IMR-90 (cell line): ENCODE data around the gene GLRB. TPM values are rescaled to one million over a fixed set of nuclear protein-coding genes. Genes with fewer than 3 reads are reported as not detected.

Experiments used
- ATAC-seq: fragments of 200-7000 bp; cut with Tn5 transposase; 2 replicates; pipeline ENCODE4 v1.9.1; 2020; ENCODE audit warnings: low read depth, mild to moderate bottlenecking, moderate library complexity
- BruUV-seq: library from RNA; stranded (reverse); fragments of 400-500 nt; replicated peaks from 2 replicates; lab custom pipeline; 2021; lab: Mats Ljungman, UMichigan
- CTCF ChIA-PET: fragments of 300-600 bp; formaldehyde crosslinking; extraction: SDS; loops from one replicate; lab custom pipeline; 2021; ENCODE audit warnings: antibody characterized with exemption; lab: Yijun Ruan, JAX
- POLR2A ChIA-PET: fragments of 300-600 bp; sonication (Branson Sonifier 250); formaldehyde crosslinking; loops from one replicate; lab custom pipeline; 2022; ENCODE audit warnings: antibody characterized with exemption; ENCODE audit not compliant: unreplicated experiment; lab: Charles Lee
- DNase-seq: peaks from one replicate; pipeline ENCODE4 v3.0.0; 2013
- H2AFZ ChIP-seq: replicated peaks from 2 replicates; pipeline ENCODE3; 2013; ENCODE audit warnings: low read length, mild to moderate bottlenecking; ENCODE audit not compliant: poor library complexity
- H2AK5ac ChIP-seq: 2 replicates; pipeline ENCODE4 v1.6.1; 2013; ENCODE audit warnings: low read depth, low read length, inconsistent platforms
- H2AK9ac ChIP-seq: replicated peaks from 2 replicates; pipeline ENCODE3; 2013; ENCODE audit warnings: mild to moderate bottlenecking, low read depth, low read length, moderate library complexity; ENCODE audit not compliant: poor library complexity
- H2BK120ac ChIP-seq: 2 replicates; pipeline ENCODE4 v1.6.1; 2013; ENCODE audit warnings: low read depth, low read length, inconsistent platforms
- H2BK15ac ChIP-seq: 3 replicates; pipeline ENCODE4 v1.6.1; 2013; ENCODE audit warnings: low read depth, low read length, inconsistent platforms
- H2BK20ac ChIP-seq: 2 replicates; pipeline ENCODE4 v1.6.1; 2013; ENCODE audit warnings: low read depth, mild to moderate bottlenecking, inconsistent platforms, low read length, moderate library complexity
- H2BK5ac ChIP-seq: 2 replicates; pipeline ENCODE4 v1.6.1; 2013; ENCODE audit warnings: mild to moderate bottlenecking, low read depth, low read length, inconsistent platforms; ENCODE audit not compliant: poor library complexity, severe bottlenecking
- H3K14ac ChIP-seq: replicated peaks from 2 replicates; pipeline ENCODE4 v1.6.1; 2013; ENCODE audit warnings: low read depth, low read length, inconsistent platforms
- H3K18ac ChIP-seq: 2 replicates; pipeline ENCODE4 v1.6.1; 2013; ENCODE audit warnings: low read depth, low read length, control low read depth
- H3K23ac ChIP-seq: 2 replicates; pipeline ENCODE4 v1.6.1; 2013; ENCODE audit warnings: low read depth, low read length, inconsistent platforms
- H3K27ac ChIP-seq: 2 replicates; pipeline ENCODE4 v1.5.1; 2013; ENCODE audit warnings: mild to moderate bottlenecking, control low read depth, low read length; ENCODE audit not compliant: insufficient read depth
- H3K27me3 ChIP-seq: 2 replicates; pipeline ENCODE4 v1.6.1; 2013; ENCODE audit warnings: low read length; ENCODE audit not compliant: control insufficient read depth, insufficient read depth
- H3K36me3 ChIP-seq: 2 replicates; pipeline ENCODE4 v1.6.1; 2013; ENCODE audit warnings: low read length, mixed read lengths; ENCODE audit not compliant: control insufficient read depth, insufficient read depth
- H3K4ac ChIP-seq: 2 replicates; pipeline ENCODE4 v1.6.1; 2013; ENCODE audit warnings: low read depth, low read length, inconsistent platforms
- H3K4me1 ChIP-seq: 2 replicates; pipeline ENCODE4 v1.6.1; 2013; ENCODE audit warnings: low read length, mixed read lengths; ENCODE audit not compliant: control insufficient read depth, insufficient read depth
- H3K4me2 ChIP-seq: 2 replicates; pipeline ENCODE4 v1.6.1; 2013; ENCODE audit warnings: low read depth, mild to moderate bottlenecking, control low read depth, low read length, moderate library complexity
- H3K4me3 ChIP-seq: 2 replicates; pipeline ENCODE4 v1.5.1; 2013; ENCODE audit warnings: low read depth, mild to moderate bottlenecking, control low read depth, low read length, moderate library complexity; ENCODE audit not compliant: insufficient read depth
- H3K56ac ChIP-seq: 2 replicates; pipeline ENCODE4 v1.6.1; 2013; ENCODE audit warnings: low read length, inconsistent platforms; ENCODE audit not compliant: insufficient read depth; ENCODE audit errors: extremely low read depth
- H3K79me1 ChIP-seq, 2 experiments: 2 replicates each; pipeline ENCODE4 v1.6.1; 2013; ENCODE audit warnings: low read length in 2 of 2, inconsistent platforms in 1 of 2, low read depth in 1 of 2
- H3K9ac ChIP-seq: 2 replicates; pipeline ENCODE4 v1.6.1; 2013; ENCODE audit warnings: low read depth, low read length, control low read depth
- H3K9me1 ChIP-seq: 2 replicates; pipeline ENCODE4 v1.6.1; 2013; ENCODE audit warnings: low read length, inconsistent platforms; ENCODE audit not compliant: insufficient read depth
- H3K9me3 ChIP-seq: 2 replicates; pipeline ENCODE4 v1.6.1; 2013; ENCODE audit warnings: low read length; ENCODE audit not compliant: control insufficient read depth, insufficient read depth
- H4K20me1 ChIP-seq: 2 replicates; pipeline ENCODE4 v1.6.1; 2013; ENCODE audit warnings: low read length, inconsistent platforms; ENCODE audit not compliant: insufficient read depth
- H4K5ac ChIP-seq: 2 replicates; pipeline ENCODE4 v1.6.1; 2013; ENCODE audit warnings: mild to moderate bottlenecking, low read depth, low read length, control low read depth
- H4K8ac ChIP-seq, 2 experiments: 2 replicates each; pipeline ENCODE4 v1.6.1; 2013; ENCODE audit warnings: low read depth in 2 of 2, low read length in 2 of 2, control low read depth in 1 of 2, inconsistent platforms in 1 of 2
- H4K91ac ChIP-seq: 2 replicates; pipeline ENCODE4 v1.6.1; 2013; ENCODE audit warnings: low read depth, low read length, inconsistent platforms; ENCODE audit not compliant: insufficient read depth
- BHLHE40 ChIP-seq: fragments of 150-350 bp; IDR thresholded peaks from 2 replicates; pipeline ENCODE4 v1.6.1; 2016; ENCODE audit warnings: mild to moderate bottlenecking, low read depth, low read length
- CEBPB ChIP-seq: IDR thresholded peaks from 2 replicates; pipeline ENCODE4 v1.6.1; 2012; ENCODE audit warnings: low read depth, low read length, improper control_type of control experiment
- CHD1 ChIP-seq: IDR thresholded peaks from 2 replicates; pipeline ENCODE4 v1.6.1; 2012; ENCODE audit warnings: low read depth, low read length, improper control_type of control experiment
- FOS ChIP-seq: fragments of 150-350 bp; IDR thresholded peaks from 2 replicates; pipeline ENCODE4 v1.6.1; 2016; ENCODE audit warnings: low read depth, low read length
- MAFK ChIP-seq: IDR thresholded peaks from 2 replicates; pipeline ENCODE4 v1.6.1; 2012; ENCODE audit warnings: low read depth, low read length, improper control_type of control experiment
- MAZ ChIP-seq: IDR thresholded peaks from 2 replicates; pipeline ENCODE4 v1.6.1; 2012; ENCODE audit warnings: low read depth, mild to moderate bottlenecking, low read length, improper control_type of control experiment, moderate library complexity, borderline replicate concordance
- MXI1 ChIP-seq: IDR thresholded peaks from 2 replicates; pipeline ENCODE4 v1.6.1; 2012; ENCODE audit warnings: low read depth, mild to moderate bottlenecking, low read length, moderate library complexity, borderline replicate concordance
- NFE2L2 ChIP-seq: fragments of 150-350 bp; IDR thresholded peaks from 2 replicates; pipeline ENCODE4 v1.6.1; 2016; ENCODE audit warnings: low read depth, mild to moderate bottlenecking, low read length
- POLR2A ChIP-seq: IDR thresholded peaks from 2 replicates; pipeline ENCODE4 v1.6.1; 2012; ENCODE audit warnings: mild to moderate bottlenecking, low read depth, low read length
- RAD21 ChIP-seq: IDR thresholded peaks from 2 replicates; pipeline ENCODE4 v1.6.1; 2012; ENCODE audit warnings: low read length, improper control_type of control experiment
- RCOR1 ChIP-seq: IDR thresholded peaks from 2 replicates; pipeline ENCODE4 v1.6.1; 2012; ENCODE audit warnings: mild to moderate bottlenecking, low read length, improper control_type of control experiment; ENCODE audit not compliant: insufficient replicate concordance
- RFX5 ChIP-seq: IDR thresholded peaks from 2 replicates; pipeline ENCODE4 v1.8.0; 2012; ENCODE audit warnings: low read depth, mild to moderate bottlenecking, low read length, moderate library complexity
- SMC3 ChIP-seq: fragments of 150-350 bp; IDR thresholded peaks from 2 replicates; pipeline ENCODE4 v1.6.1; 2016; ENCODE audit warnings: low read depth, mild to moderate bottlenecking, antibody characterized with exemption, low read length, moderate library complexity
- WGBS, 2 experiments: methylation state at CpG; one replicate each; pipeline versions ENCODE4 v1.1.5 to v1.1.7; 2013; ENCODE audit warnings: missing lambda C conversion rate in 2 of 2; ENCODE audit not compliant: insufficient read length in 1 of 2; ENCODE audit errors: extremely low coverage in 2 of 2; 5-methylcytosine and 5-hydroxymethylcytosine counted together
- dilution Hi-C: fragments of 300-500 bp; cut with HindIII; formaldehyde crosslinking; loops from one replicate; pipeline ENCODE4 v1.14.3; 2018; ENCODE audit warnings: low sequenced_read_pairs; ENCODE audit not compliant: unreplicated experiment
- in situ Hi-C: fragments of 300-500 bp; cut with MboI; formaldehyde crosslinking; loops from 3 replicates; pipeline ENCODE4 v1.14.3; 2019; ENCODE audit warnings: low sequenced_read_pairs, inconsistent platforms, mixed read lengths
- intact Hi-C: fragments of 100-400 bp; cut with micrococcal nuclease; formaldehyde crosslinking; loops from 2 replicates; pipeline ENCODE4 v1.10.0; 2022
- polyA plus RNA-seq, 3 experiments: library from polyadenylated mRNA; depleted of rRNA; stranded (reverse); fragments of >200 nt; gene quantifications; 2 replicates each; pipeline ENCODE4 v1.2.3, GENCODE V29; 2012; ENCODE audit warnings: low replicate concordance in 1 of 3
- total RNA-seq: library from RNA; depleted of rRNA; stranded (reverse); fragments of >200 nt; gene quantifications from 2 replicates; pipeline ENCODE4 v1.2.3, GENCODE V29; 2012
- TF ChIP-seq, protein P1 (sequence below): fragments of 150-350 bp; IDR thresholded peaks from 2 replicates; pipeline ENCODE4 v1.6.1; 2016; ENCODE audit warnings: low read depth, mild to moderate bottlenecking, low read length, moderate library complexity, borderline replicate concordance
- TF ChIP-seq, protein P2 (sequence below): fragments of 150-350 bp; IDR thresholded peaks from 2 replicates; pipeline ENCODE4 v1.6.1; 2017; ENCODE audit warnings: mild to moderate bottlenecking, antibody characterized with exemption, low read length, low read depth
- TF ChIP-seq, protein P3 (sequence below): conservative IDR thresholded peaks from 2 replicates; pipeline ENCODE4 v1.5.1; 2012; ENCODE audit warnings: mild to moderate bottlenecking, low read depth, low read length, improper control_type of control experiment

Gene GLRB
- total and polyA plus RNA-seq, 2 of the 4 experiments (the other 2 are of a cell fraction), result 3.0 to 3.2 TPM

DNA sequence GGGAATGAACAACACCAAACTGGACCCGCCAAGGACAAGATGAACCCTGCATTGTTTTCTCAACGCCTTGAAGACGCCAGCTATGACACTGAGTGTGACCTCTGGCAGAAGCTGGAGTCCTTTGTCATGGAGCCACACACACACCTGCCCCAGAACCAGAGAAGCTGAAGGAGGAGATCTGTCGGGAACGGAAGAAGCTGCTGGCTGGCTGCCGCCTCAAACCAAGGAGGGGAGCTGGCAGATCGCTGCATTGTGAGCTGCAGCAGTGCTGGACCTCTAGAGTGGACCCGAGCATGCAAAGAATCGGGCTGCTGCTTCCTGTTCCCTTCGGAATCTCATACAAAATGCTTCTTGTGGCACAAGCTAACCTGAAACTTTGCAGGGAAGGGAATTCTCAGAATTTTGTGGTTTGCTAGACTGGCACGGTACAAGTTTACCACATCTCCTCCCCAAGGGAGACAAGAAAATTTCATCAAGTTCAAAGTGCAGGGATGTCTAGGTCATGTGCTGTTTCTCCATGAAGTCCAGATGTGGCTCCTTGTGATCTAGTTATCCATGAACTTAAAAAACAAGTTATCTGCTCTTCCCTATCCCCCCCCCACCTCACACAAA lies 23.4 kb upstream of the GLRB start:
- dilution Hi-C loops, result no loop called here
- no peak for DNase-seq

More for the DNA sequence above, 23.4 kb upstream of the GLRB start:
- intact Hi-C loops (no loop called here), in situ Hi-C loops (no loop called here)
- no peak overlapping the region for H3K4me3 ChIP-seq
- no peak overlapping the region for H2BK5ac ChIP-seq
- H3K23ac ChIP-seq, result no peak overlapping the region
- no peak overlapping the region for H3K9ac ChIP-seq
- no peak overlapping the region for H3K4me2 ChIP-seq
- H4K91ac ChIP-seq, result no peak overlapping the region
- no peak overlapping the region for H2BK120ac ChIP-seq
- no CpG with 5 or more reads among the region's 11 CpGs for WGBS, 2 experiments
- no peak overlapping the region for H3K14ac ChIP-seq
- H4K20me1 ChIP-seq, result no peaks in the 10 kb centered on the region
- H2BK20ac ChIP-seq, result no peak overlapping the region
- no peaks in the 10 kb centered on the region for H3K36me3 ChIP-seq
- H3K4ac ChIP-seq, result no peak overlapping the region
- H2AK5ac ChIP-seq, result no peak overlapping the region
- CTCF ChIA-PET, result no interaction called here
- TF ChIP-seq BHLHE40 (no peak), RCOR1 (no peak), SMC3 (no peak), NFE2L2 (no peak), RFX5 (no peak), CHD1 (no peak), MAZ (no peak), POLR2A (no peak), MAFK (no peak), CEBPB (no peak), MXI1 (no peak), FOS (no peak), RAD21 (no peak)
- TF ChIP-seq, protein P1, sequence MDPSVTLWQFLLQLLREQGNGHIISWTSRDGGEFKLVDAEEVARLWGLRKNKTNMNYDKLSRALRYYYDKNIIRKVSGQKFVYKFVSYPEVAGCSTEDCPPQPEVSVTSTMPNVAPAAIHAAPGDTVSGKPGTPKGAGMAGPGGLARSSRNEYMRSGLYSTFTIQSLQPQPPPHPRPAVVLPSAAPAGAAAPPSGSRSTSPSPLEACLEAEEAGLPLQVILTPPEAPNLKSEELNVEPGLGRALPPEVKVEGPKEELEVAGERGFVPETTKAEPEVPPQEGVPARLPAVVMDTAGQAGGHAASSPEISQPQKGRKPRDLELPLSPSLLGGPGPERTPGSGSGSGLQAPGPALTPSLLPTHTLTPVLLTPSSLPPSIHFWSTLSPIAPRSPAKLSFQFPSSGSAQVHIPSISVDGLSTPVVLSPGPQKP, result no peak
- TF ChIP-seq, protein P2, sequence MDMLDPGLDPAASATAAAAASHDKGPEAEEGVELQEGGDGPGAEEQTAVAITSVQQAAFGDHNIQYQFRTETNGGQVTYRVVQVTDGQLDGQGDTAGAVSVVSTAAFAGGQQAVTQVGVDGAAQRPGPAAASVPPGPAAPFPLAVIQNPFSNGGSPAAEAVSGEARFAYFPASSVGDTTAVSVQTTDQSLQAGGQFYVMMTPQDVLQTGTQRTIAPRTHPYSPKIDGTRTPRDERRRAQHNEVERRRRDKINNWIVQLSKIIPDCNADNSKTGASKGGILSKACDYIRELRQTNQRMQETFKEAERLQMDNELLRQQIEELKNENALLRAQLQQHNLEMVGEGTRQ, result no peak
- TF ChIP-seq, protein P3, sequence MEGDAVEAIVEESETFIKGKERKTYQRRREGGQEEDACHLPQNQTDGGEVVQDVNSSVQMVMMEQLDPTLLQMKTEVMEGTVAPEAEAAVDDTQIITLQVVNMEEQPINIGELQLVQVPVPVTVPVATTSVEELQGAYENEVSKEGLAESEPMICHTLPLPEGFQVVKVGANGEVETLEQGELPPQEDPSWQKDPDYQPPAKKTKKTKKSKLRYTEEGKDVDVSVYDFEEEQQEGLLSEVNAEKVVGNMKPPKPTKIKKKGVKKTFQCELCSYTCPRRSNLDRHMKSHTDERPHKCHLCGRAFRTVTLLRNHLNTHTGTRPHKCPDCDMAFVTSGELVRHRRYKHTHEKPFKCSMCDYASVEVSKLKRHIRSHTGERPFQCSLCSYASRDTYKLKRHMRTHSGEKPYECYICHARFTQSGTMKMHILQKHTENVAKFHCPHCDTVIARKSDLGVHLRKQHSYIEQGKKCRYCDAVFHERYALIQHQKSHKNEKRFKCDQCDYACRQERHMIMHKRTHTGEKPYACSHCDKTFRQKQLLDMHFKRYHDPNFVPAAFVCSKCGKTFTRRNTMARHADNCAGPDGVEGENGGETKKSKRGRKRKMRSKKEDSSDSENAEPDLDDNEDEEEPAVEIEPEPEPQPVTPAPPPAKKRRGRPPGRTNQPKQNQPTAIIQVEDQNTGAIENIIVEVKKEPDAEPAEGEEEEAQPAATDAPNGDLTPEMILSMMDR, result no peak
- H3K4me1 ChIP-seq, result 0 out of 2 replicates have a peak, but pooled peaks cover 2% of the 10 kb centered on the region
- POLR2A ChIA-PET, result interaction anchor here (0.5 kb wide), 1 partner anchor 283 kb away, joined by 3 read pairs; no protein-coding TSS in a partner anchor
- H3K27ac ChIP-seq, result no peak overlapping the region
- no peak overlapping the region for H2AK9ac ChIP-seq
- H3K18ac ChIP-seq, result no peak overlapping the region
- no peak for ATAC-seq
- H2BK15ac ChIP-seq, result no peak overlapping the region
- no peaks in the 10 kb centered on the region for H3K27me3 ChIP-seq
- no peaks in the 10 kb centered on the region for H3K9me3 ChIP-seq
- H4K5ac ChIP-seq, result no peak overlapping the region
- BruUV-seq, result no TSS peak
- 0 out of 2 replicates have a peak, but pooled peaks cover 2% of the 10 kb centered on the region for H3K9me1 ChIP-seq
- no peak overlapping the region for H2AFZ ChIP-seq
- H3K56ac ChIP-seq, result no peak overlapping the region
- no peak overlapping the region for H4K8ac ChIP-seq
- no peaks in the 10 kb centered on the region for H3K79me1 ChIP-seq
